Gastrocnemius medialis (tissue), 4 donors: ENCODE results near the gene GSAP.

Source experiments
- CTCF ChIP-seq, 5 experiments: fragments of 450-650 bp in 3 of 5; fragments of 200-600 bp in 2 of 5; sonication (generic) in 2 of 5; IDR thresholded peaks in 4 of 5; conservative IDR thresholded peaks in 1 of 5; 1 replicate in 4 of 5; 2 replicates in 1 of 5; pipeline ENCODE4 v1.5.1; 2016 to 2019; ENCODE audit warnings: antibody characterized with exemption in 5 of 5, mild to moderate bottlenecking in 3 of 5, moderate library complexity in 3 of 5
- POLR2A ChIP-seq, 2 donors: fragments of 450-650 bp; IDR thresholded peaks; one replicate each; pipeline ENCODE4 v1.6.1; 2017; ENCODE audit warnings: antibody characterized with exemption in 2 of 2, mild to moderate bottlenecking in 2 of 2, moderate library complexity in 2 of 2

DNA sequence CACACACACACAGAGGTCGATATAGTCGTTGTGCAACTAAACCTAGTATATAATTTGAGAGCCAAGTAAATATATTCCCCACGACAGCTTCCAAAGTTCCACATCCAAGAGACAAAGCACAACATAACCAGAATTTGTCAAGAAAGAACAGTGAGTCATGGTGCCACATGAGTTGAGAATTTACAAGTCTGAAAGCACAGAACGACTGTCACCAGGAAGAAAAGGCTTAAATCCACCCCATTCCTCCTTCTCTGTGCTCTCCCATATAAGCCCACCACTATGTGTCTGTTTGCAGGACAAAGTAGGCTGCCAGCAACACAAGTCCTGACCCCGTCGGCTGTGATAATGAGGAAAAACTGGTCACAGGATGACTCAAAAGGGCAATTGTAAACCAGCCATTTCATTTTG lies 32.8 kb downstream of the GSAP start:
- TF ChIP-seq CTCF (IDR thresholded peaks at IDR 0.05 in 4 of 5, conservative IDR thresholded peaks at IDR 0.05 in 1 of 5) (no peak), POLR2A (IDR thresholded peaks at IDR 0.05) (no peak)
